Measurements from ENCODE around the gene OSGIN1.

OSGIN1 gene

DNA sequence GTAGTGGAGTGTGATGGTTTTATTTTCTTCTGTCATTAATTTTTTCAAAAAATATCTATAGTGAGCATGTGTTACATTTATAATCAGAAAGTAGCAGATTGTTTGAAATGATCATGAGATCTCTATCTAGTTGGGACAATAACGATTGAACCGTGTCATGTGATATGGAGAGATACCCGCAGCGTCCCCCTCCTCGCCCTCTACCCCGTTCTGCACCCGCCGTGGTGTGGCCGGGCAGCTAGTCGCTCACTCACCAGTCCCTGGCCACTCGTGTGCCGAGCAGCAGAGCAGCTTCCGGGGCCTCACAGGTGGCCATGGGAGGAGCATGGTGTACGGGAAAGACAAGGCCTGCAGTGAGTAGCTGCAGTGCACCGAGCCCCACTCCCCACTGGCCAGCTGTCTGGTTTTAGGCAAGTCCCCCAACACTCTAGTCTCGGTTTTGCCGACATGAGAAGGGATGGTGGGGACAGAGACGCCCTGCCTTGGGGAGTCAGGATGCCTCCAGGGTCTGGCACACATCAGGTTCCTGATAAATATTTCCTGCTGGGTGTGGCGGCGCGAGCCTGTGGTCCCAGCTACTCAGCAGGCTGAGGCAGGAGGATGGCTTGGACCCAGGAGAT, 38.8 kb upstream of the OSGIN1 start:
- no peaks in the 10 kb centered on the region for H3K27me3 ChIP-seq (ENCODE audit: control insufficient read depth, low read length)
- no peaks in the 10 kb centered on the region for H3K4me1 ChIP-seq (ENCODE audit: control insufficient read depth, low read length)
- no peaks in the 10 kb centered on the region for H3K79me2 ChIP-seq (ENCODE audit: control insufficient read depth, low read length)
- no peaks in the 10 kb centered on the region for H4K20me1 ChIP-seq (ENCODE audit: control insufficient read depth, insufficient read depth, low read depth, low read length)
- H3K27ac ChIP-seq (ENCODE audit: low read depth, low read length) = no peak overlapping the region
- no peak overlapping the region for H3K4me2 ChIP-seq (ENCODE audit: low read length)
- H3F3A ChIP-seq (ENCODE audit: control insufficient read depth, insufficient read depth) = no peaks in the 10 kb centered on the region
- no peaks in the 10 kb centered on the region for H3K9me2 ChIP-seq (replicated peaks; ENCODE audit: control insufficient read depth, low read length)
- no peak overlapping the region for H3K4me3 ChIP-seq (ENCODE audit: low read length)
- TF ChIP-seq EZH2phosphoT487 (IDR thresholded peaks at IDR 0.05; ENCODE audit: borderline replicate concordance, low read length) = no peak
- TF ChIP-seq, protein P1, sequence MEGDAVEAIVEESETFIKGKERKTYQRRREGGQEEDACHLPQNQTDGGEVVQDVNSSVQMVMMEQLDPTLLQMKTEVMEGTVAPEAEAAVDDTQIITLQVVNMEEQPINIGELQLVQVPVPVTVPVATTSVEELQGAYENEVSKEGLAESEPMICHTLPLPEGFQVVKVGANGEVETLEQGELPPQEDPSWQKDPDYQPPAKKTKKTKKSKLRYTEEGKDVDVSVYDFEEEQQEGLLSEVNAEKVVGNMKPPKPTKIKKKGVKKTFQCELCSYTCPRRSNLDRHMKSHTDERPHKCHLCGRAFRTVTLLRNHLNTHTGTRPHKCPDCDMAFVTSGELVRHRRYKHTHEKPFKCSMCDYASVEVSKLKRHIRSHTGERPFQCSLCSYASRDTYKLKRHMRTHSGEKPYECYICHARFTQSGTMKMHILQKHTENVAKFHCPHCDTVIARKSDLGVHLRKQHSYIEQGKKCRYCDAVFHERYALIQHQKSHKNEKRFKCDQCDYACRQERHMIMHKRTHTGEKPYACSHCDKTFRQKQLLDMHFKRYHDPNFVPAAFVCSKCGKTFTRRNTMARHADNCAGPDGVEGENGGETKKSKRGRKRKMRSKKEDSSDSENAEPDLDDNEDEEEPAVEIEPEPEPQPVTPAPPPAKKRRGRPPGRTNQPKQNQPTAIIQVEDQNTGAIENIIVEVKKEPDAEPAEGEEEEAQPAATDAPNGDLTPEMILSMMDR (IDR thresholded peaks at IDR 0.05; ENCODE audit: low read depth, low read length, poor library complexity, severe bottlenecking) = no peak
- H3K36me3 ChIP-seq (ENCODE audit: control insufficient read depth, low read length) = peaks cover 20% of the 10 kb centered on the region
- no peaks in the 10 kb centered on the region for H3K9me3 ChIP-seq (ENCODE audit: control insufficient read depth, insufficient read depth, low read length)

DNA sequence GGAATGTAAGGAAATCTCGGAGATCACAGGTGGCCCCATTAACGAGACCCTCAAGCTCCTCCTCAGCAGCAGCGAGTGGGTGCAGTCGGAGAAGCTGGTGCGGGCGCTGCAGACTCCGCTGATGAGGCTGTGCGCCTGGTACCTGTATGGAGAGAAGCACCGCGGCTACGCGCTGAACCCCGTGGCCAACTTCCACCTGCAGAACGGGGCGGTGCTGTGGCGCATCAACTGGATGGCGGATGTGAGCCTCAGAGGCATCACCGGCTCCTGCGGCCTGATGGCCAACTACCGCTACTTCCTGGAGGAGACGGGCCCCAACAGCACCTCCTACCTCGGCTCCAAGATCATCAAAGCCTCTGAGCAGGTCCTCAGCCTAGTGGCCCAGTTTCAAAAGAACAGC, 38.0 kb upstream of the OSGIN1 start:
- Histone ChIP-seq H3F3A (ENCODE audit: control insufficient read depth, insufficient read depth) (no peaks in the 10 kb centered on the region), H3K79me2 (ENCODE audit: control insufficient read depth, low read length) (no peaks in the 10 kb centered on the region), H3K27me3 (ENCODE audit: control insufficient read depth, low read length) (no peaks in the 10 kb centered on the region), H4K20me1 (ENCODE audit: control insufficient read depth, insufficient read depth, low read depth, low read length) (no peaks in the 10 kb centered on the region), H3K4me3 (ENCODE audit: low read length) (no peak overlapping the region), H3K9me3 (ENCODE audit: control insufficient read depth, insufficient read depth, low read length) (no peaks in the 10 kb centered on the region), H3K9me2 (replicated peaks; ENCODE audit: control insufficient read depth, low read length) (no peaks in the 10 kb centered on the region), H3K36me3 (ENCODE audit: control insufficient read depth, low read length) (peaks cover 20% of the 10 kb centered on the region), H3K27ac (ENCODE audit: low read depth, low read length) (no peak overlapping the region), H3K4me1 (ENCODE audit: control insufficient read depth, low read length) (no peaks in the 10 kb centered on the region), H3K4me2 (ENCODE audit: low read length) (no peak overlapping the region)
- TF ChIP-seq, protein P1 (IDR thresholded peaks at IDR 0.05; ENCODE audit: low read depth, low read length, poor library complexity, severe bottlenecking) = no peak
- TF ChIP-seq EZH2phosphoT487 (IDR thresholded peaks at IDR 0.05; ENCODE audit: borderline replicate concordance, low read length) = no peak

DNA sequence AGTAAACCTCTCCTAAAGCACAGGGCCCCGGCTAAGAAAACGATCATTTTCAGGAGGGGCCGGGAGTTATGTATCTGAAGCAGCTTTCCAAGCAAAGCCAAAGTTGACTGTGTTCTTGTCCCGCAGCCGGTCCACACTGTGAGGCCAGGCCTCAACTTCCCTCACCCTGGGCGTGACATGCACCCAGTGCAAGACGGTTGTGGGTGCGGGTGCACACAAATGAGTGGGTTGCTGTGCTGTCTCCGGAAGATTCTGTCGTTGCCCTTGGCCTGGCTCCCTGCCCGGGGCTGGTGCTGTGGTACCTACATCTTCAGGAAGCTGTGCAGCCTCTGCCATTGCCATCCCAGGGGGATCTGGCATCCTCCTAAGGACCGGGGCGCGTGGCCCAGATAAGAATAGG, 37.5 kb upstream of the OSGIN1 start:
- peaks cover 20% of the 10 kb centered on the region for H3K36me3 ChIP-seq (ENCODE audit: control insufficient read depth, low read length)
- no peak overlapping the region for H3K27ac ChIP-seq (ENCODE audit: low read depth, low read length)
- no peaks in the 10 kb centered on the region for H4K20me1 ChIP-seq (ENCODE audit: control insufficient read depth, insufficient read depth, low read depth, low read length)
- H3F3A ChIP-seq (ENCODE audit: control insufficient read depth, insufficient read depth) = no peaks in the 10 kb centered on the region
- no peaks in the 10 kb centered on the region for H3K27me3 ChIP-seq (ENCODE audit: control insufficient read depth, low read length)
- no peak overlapping the region for H3K4me3 ChIP-seq (ENCODE audit: low read length)
- H3K9me3 ChIP-seq (ENCODE audit: control insufficient read depth, insufficient read depth, low read length) = no peaks in the 10 kb centered on the region
- no peak overlapping the region for H3K4me2 ChIP-seq (ENCODE audit: low read length)
- H3K9me2 ChIP-seq (replicated peaks; ENCODE audit: control insufficient read depth, low read length) = no peaks in the 10 kb centered on the region
- TF ChIP-seq, protein P1 (IDR thresholded peaks at IDR 0.05; ENCODE audit: low read depth, low read length, poor library complexity, severe bottlenecking) = no peak
- no peak for TF ChIP-seq EZH2phosphoT487 (IDR thresholded peaks at IDR 0.05; ENCODE audit: borderline replicate concordance, low read length)
- H3K4me1 ChIP-seq (ENCODE audit: control insufficient read depth, low read length) = no peaks in the 10 kb centered on the region
- H3K79me2 ChIP-seq (ENCODE audit: control insufficient read depth, low read length) = no peaks in the 10 kb centered on the region
